AG08396 (cell line): ENCODE results near the gene CSF1R.
"Not testable (repeated sequence)": the region's sequence is repeated elsewhere in the genome, so short reads cannot be mapped to it uniquely, and the experiment has no call there.

Experiments
- DNase-seq: peaks from one replicate; pipeline ENCODE4 v3.0.0; 2012; ENCODE audit warnings: low spot score, mixed read lengths

Gene CSF1R

GRCh38 chr5:150055326-150056074 is 30.9 kb downstream of the CSF1R start:
- no peak for DNase-seq

DNA sequence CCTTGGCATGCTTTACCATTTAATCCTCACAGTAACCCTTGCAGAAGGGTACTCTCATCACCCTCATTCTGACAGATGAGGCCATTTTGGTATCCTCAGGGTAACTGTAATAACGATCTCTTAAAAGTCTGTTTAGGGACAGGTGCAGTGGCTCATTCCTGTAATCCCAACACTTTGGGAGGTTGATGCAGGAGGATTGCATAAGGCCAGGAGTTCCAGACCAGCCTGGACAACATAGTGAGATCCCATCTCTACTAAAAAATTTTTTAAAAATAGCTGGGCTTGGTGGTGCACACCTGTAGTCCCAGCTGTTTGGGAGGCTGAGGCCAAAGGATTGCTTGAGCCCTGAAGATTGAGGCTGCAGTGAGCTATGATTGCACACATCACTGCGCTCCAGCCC is 31.8 kb downstream of the CSF1R start:
- no peak for DNase-seq

- DNase-seq: no peak
Measured at GRCh38 chr5:150053713-150054392, 32.5 kb downstream of the CSF1R start.

- peak; percentile 62 for DNase-seq
Measured at GRCh38 chr5:150052956-150053712, 33.2 kb downstream of the CSF1R start.

GRCh38 chr5:150052226-150052955 is 34.0 kb downstream of the CSF1R start:
- no peak for DNase-seq

- no peak for DNase-seq
Measured at GRCh38 chr5:150051657-150052195, 34.6 kb downstream of the CSF1R start.

DNA sequence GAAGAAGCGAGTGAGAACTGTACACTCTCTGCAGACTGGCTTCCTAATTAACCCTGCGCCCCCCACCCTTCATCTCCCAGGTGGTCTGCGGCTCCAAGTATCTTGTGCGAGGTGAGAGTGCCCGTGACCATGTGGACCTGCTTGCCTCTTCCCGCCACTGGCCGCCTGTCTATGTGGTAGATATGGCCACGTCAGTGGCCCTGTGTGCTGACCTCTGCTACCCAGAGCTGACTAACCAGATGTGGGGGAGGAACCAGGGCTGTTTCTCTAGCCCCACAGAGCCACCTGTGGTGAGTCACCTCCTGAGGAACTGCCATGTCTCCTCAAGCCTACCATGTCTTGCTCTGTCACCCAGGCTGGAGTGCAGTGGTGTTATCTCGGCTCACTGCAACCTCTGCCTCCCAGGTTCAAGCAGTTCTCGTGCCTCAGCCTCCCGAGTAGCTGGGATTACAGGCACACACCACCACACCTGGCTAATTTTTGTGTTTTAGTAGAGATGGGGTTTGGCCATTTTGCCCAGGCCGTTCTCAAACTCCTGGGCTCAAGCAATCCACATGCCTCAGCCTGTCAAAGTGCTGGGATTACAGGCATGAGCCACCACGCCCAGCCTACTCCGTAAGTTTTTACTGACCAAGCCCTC is 36.1 kb downstream of the CSF1R start:
- not testable (repeated sequence) for DNase-seq

DNA sequence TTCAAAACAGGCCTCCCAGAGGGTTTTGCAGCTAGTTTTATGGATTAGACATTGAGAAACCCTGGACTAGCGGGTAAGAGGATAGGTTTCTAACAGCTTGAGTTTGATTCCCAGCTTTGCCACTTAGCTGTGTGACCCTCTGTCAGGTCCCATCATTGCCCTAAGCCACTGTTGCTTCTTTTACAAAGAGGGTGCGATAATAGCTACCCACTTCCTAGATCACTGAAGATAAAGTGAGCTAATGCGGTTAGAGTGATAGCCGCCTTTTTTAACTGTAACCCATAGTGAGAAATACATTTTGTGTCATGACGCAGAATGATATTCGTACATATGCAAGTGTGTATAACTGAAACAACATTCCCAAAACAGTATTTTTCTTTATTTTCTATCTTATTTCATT is 40.3 kb downstream of the CSF1R start:
- no peak for DNase-seq

GRCh38 chr5:150045549-150045948 is 40.8 kb downstream of the CSF1R start:
- DNase-seq: no peak

- no peak for DNase-seq
Measured at GRCh38 chr5:150044712-150045111, 41.6 kb downstream of the CSF1R start.

- no peak for DNase-seq
Measured at GRCh38 chr5:150044329-150044681, 42.0 kb downstream of the CSF1R start.

GRCh38 chr5:150043657-150044328 is 42.6 kb downstream of the CSF1R start:
- no peak for DNase-seq

- DNase-seq: no peak
Measured at GRCh38 chr5:150042459-150042858, 43.9 kb downstream of the CSF1R start.

DNA sequence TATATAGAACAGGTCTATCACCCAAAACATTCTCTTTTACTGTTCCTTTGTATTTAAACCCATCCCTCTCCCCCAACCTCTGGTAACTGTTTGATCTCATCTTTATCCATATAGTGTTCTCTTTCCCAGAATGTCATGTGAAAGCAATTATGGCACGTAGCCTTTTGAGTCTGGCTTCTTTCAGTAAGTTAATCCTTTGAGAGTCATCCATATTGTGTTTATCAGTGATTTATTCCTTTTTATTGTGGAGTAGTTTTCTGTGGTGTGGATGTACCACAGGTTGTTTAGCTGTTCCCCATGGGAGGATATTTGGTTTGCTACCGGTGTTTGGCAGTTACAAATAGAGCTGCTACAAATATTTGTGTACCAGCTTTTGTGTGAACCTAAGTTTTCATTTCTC is 47.8 kb downstream of the CSF1R start:
- DNase-seq: no peak

DNA sequence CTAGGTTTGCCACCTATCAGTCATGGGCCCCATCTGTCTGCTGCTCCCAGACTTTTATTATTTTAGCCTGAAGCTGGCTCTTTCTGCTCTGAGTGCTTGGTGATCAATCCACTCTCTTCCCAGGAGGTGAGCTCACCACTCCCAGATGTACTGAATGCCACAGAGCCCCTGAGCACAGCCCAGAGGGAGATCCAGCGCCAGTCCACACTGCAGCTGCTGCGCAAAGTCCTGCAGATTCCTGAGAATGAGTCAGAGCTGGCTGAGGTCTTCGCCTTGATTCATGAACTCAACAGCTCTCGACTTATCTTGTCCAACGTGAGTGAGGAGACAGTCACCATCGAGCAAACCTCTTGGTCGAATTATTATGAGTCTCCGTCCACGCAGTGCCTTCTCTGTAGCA is 49.8 kb downstream of the CSF1R start:
- DNase-seq: peak; percentile 83

DNA sequence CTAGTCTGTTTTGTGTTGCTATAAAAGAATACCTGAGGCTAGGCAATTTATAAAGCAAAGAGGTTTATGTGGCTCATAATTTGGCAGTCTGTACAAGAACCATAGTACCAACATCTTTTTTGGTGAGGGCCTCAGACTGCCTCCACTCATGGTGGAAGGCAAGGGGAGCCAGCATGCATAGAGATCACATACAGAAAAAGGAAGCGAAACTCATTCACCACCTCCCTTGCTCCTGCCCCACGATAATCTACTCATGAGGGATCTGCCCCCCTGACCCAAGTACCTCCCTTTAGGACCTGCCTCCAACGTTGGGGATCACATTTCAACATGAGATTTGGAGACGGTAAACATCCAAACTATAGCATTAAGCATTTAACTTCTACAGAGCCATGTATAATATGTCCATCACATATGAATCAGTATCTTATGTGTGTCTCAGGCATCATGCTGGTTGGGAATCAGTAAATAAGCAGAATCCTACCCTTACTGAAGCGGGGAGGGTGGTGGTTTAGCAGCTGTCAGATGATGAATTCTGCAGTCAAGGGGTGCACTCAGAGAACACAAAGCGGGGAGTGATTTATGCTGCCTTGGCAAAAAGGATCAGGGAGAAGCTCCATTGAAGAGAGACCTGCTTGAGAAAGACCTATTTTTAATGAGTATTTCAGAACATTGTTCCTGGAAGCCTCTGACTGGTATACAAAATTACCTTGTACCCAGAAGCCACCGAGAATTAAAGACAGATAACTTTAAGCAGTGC is 51.0 kb downstream of the CSF1R start:
- no peak for DNase-seq

- DNase-seq: peak; percentile 68
Measured at GRCh38 chr5:150034662-150035061, 51.7 kb downstream of the CSF1R start.

- no peak for DNase-seq
Measured at GRCh38 chr5:150033334-150033733, 53.0 kb downstream of the CSF1R start.

GRCh38 chr5:150028047-150028446 is 58.3 kb downstream of the CSF1R start:
- not testable (repeated sequence) for DNase-seq

- no peak for DNase-seq
Measured at GRCh38 chr5:150026682-150027172, 59.6 kb downstream of the CSF1R start.
